Measurements from ENCODE around the gene MAB21L1. TPM values are rescaled to one million over a fixed set of nuclear protein-coding genes. Genes with fewer than 3 reads are reported as not detected.

The MAB21L1 gene
- polyA plus RNA-seq, 2 of the 4 experiments (the other 2 are of a cell fraction): not detected

DNA sequence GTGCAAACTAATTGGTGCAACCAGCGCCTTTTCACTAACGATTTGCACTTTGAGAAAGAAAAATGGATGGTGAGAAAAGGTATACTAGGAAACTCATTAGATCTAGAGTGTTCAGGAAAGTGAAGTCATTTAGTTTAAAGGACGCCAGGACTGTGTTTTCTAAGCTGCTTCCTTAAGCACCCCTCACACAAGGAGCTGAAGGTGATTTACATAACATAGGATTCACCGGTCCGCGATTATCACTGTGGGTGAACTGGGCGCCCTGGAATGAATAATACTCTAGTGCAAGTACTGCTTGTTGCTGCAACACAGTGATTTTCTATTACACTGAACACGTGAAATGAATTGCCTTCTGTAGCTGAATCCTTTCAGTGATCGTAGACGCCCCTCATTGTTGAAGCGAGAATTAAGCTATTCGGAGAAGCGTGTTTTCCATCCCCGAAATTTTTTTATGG lies 2.6 kb upstream of the MAB21L1 start:
- Histone ChIP-seq H3K9me3 (no peaks in the 10 kb centered on the region), H3K4me3 (no peak overlapping the region), H3K4me2 (no peak overlapping the region), H3K4me1 (no peaks in the 10 kb centered on the region), H3K27ac (no peak overlapping the region)
- no peak for FAIRE-seq
- no peak for DNase-seq (ENCODE audit: low read depth in 1 of 2, low spot score in 1 of 2)
- ChIA-PET POLR2A (no interaction called here), CTCF (no interaction called here)
- 89% methylated on average over 14 of the region's 14 CpGs for WGBS (ENCODE audit: missing lambda C conversion rate)
- TF ChIP-seq NFE2L2 (conservative IDR thresholded peaks at IDR 0.05; ENCODE audit: low read length) (no peak), CHD2 (IDR thresholded peaks at IDR 0.05; ENCODE audit: low read length, partially characterized antibody) (no peak), MYC (IDR thresholded peaks at IDR 0.05; ENCODE audit: borderline replicate concordance, low read length) (no peak), ZC3H11A (IDR thresholded peaks at IDR 0.05) (no peak), ZNF302 (CRISPR knock-in tag; IDR thresholded peaks at IDR 0.05) (no peak), RAD21 (conservative IDR thresholded peaks at IDR 0.05 in 1 of 2, IDR thresholded peaks at IDR 0.05 in 1 of 2) (no peak), TFCP2L1 (CRISPR knock-in tag; IDR thresholded peaks at IDR 0.05) (no peak)
- ATAC-seq: no peak

- Histone ChIP-seq H3K4me3 (no peak overlapping the region), H3K4me2 (no peak overlapping the region), H3K9me3 (no peaks in the 10 kb centered on the region), H3K27ac (no peak overlapping the region), H3K4me1 (no peaks in the 10 kb centered on the region)
- 95% methylated on average over 40 of the region's 51 CpGs for WGBS (ENCODE audit: missing lambda C conversion rate)
- no peak for ATAC-seq
- no peak for TF ChIP-seq HES2 (IDR thresholded peaks at IDR 0.05)
- TF ChIP-seq, protein P1, sequence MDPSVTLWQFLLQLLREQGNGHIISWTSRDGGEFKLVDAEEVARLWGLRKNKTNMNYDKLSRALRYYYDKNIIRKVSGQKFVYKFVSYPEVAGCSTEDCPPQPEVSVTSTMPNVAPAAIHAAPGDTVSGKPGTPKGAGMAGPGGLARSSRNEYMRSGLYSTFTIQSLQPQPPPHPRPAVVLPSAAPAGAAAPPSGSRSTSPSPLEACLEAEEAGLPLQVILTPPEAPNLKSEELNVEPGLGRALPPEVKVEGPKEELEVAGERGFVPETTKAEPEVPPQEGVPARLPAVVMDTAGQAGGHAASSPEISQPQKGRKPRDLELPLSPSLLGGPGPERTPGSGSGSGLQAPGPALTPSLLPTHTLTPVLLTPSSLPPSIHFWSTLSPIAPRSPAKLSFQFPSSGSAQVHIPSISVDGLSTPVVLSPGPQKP (IDR thresholded peaks at IDR 0.05; ENCODE audit: low read depth, low read length): no peak
- TF ChIP-seq RFX5 (IDR thresholded peaks at IDR 0.05): no peak
- TF ChIP-seq KDM5A (IDR thresholded peaks at IDR 0.05): no peak
- TF ChIP-seq SREBF2 (IDR thresholded peaks at IDR 0.05): no peak
- no peak for TF ChIP-seq GATA3 (IDR thresholded peaks at IDR 0.05; ENCODE audit: borderline replicate concordance)
- TF ChIP-seq CBX8 (IDR thresholded peaks at IDR 0.05): no peak
- TF ChIP-seq TFCP2L1 (CRISPR knock-in tag; IDR thresholded peaks at IDR 0.05): no peak
- no peak for TF ChIP-seq ESRRA (IDR thresholded peaks at IDR 0.05; ENCODE audit: borderline replicate concordance, low read length)
- TF ChIP-seq MAFK (IDR thresholded peaks at IDR 0.05; ENCODE audit: partially characterized antibody): no peak
- TF ChIP-seq RARB (CRISPR knock-in tag; IDR thresholded peaks at IDR 0.05): no peak
- no peak for TF ChIP-seq MYC (IDR thresholded peaks at IDR 0.05; ENCODE audit: borderline replicate concordance, low read length)
- no peak for TF ChIP-seq JUN (IDR thresholded peaks at IDR 0.05)
- no peak for TF ChIP-seq ZFP36 (IDR thresholded peaks at IDR 0.05; ENCODE audit: borderline replicate concordance, partially characterized antibody)
- TF ChIP-seq PHF8 (IDR thresholded peaks at IDR 0.05; ENCODE audit: borderline replicate concordance, low read depth): no peak
- POLR2A ChIA-PET: no interaction called here
- no peak for DNase-seq (ENCODE audit: low read depth in 1 of 2, low spot score in 1 of 2)
- no peak for FAIRE-seq
- CTCF ChIA-PET: no interaction called here
Measured at GRCh38 chr13:35478271-35479037, 2.0 kb upstream of the MAB21L1 start.

DNA sequence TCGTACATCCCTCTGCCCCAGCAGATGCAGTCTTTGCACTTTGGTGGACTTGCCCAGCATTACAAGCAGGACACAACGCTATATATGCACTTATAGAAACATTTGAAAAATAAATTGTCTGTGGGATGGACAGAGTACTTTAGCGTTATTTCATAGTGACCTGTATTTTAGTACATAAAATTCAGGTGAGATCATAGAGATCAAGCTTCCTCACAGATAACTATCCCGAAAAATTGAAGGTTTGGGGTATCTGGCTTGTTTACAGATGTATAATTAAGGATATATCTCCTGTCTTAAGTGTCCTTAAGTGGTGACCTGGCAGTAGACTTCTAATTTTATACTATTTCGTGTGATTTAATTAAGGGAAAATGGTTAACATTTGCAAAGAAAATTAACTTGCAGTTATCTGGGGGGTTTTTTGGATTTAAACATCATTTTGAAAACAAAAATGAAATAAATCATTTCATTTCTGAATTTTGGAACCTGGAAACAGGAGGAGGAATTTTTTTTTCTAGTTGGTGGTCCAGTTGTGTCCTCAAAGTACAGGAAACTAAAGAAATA lies 977 bp upstream of the MAB21L1 start:
- H3K4me3 ChIP-seq: no peak overlapping the region
- ATAC-seq (no peak), FAIRE-seq (no peak), DNase-seq (ENCODE audit: low read depth in 1 of 2, low spot score in 1 of 2) (no peak)
- TF ChIP-seq CEBPB (IDR thresholded peaks at IDR 0.05) (no peak), JUN (IDR thresholded peaks at IDR 0.05) (no peak), MYC (IDR thresholded peaks at IDR 0.05; ENCODE audit: borderline replicate concordance, low read length) (no peak), FOSL2 (IDR thresholded peaks at IDR 0.05) (no peak), FOSL2 (CRISPR knock-in tag; IDR thresholded peaks at IDR 0.05) (no peak), TFCP2L1 (CRISPR knock-in tag; IDR thresholded peaks at IDR 0.05) (no peak), FOSB (CRISPR knock-in tag; IDR thresholded peaks at IDR 0.05) (no peak), HOXB5 (CRISPR knock-in tag; IDR thresholded peaks at IDR 0.05) (no peak)
- ChIA-PET POLR2A (no interaction called here), CTCF (no interaction called here)
- H3K4me1 ChIP-seq: no peaks in the 10 kb centered on the region
- no peak overlapping the region for H3K4me2 ChIP-seq
- H3K9me3 ChIP-seq: no peaks in the 10 kb centered on the region
- WGBS (ENCODE audit: missing lambda C conversion rate): 68% methylated on average over 5 of the region's 5 CpGs
- H3K27ac ChIP-seq: no peak overlapping the region
